GM13976 (cell line): Measurements from ENCODE around the gene WBP1.

Experiments
- DNase-seq: peaks from one replicate; pipeline ENCODE4 v3.0.0; 2012; ENCODE audit warnings: low spot score
- CTCF ChIP-seq: IDR thresholded peaks from 2 replicates; pipeline ENCODE4 v1.5.1; 2012; ENCODE audit warnings: borderline replicate concordance, mild to moderate bottlenecking; ENCODE audit not compliant: insufficient read depth; ENCODE audit errors: extremely low read depth, missing control alignments, control extremely low read depth
- in situ Hi-C: fragments of 300-500 bp; cut with MboI; formaldehyde crosslinking; loops from one replicate; pipeline ENCODE4 v1.12.0; 2022; ENCODE audit warnings: low sequenced_read_pairs, mixed read lengths, inconsistent platforms; ENCODE audit not compliant: unreplicated experiment

The WBP1 gene

GRCh38 chr2:74488643-74489481 lies 30.6 kb downstream of the WBP1 start:
- no peak for DNase-seq
- no peak for TF ChIP-seq CTCF
- in situ Hi-C loops = loop anchor here (10.0 to 25.0 kb wide), 2 partner anchors 106 to 373 kb away; no protein-coding TSS in a partner anchor

GRCh38 chr2:74489906-74490305 lies 31.7 kb downstream of the WBP1 start:
- TF ChIP-seq CTCF = no peak
- no peak for DNase-seq
- in situ Hi-C loops = loop anchor here (10.0 to 25.0 kb wide), 2 partner anchors 105 to 372 kb away; no protein-coding TSS in a partner anchor

- in situ Hi-C loops = loop anchor here (25.0 kb wide), 1 partner anchor 370 kb away; no protein-coding TSS in a partner anchor
- no peak for DNase-seq
- TF ChIP-seq CTCF = no peak
Observed at GRCh38 chr2:74491648-74492544, 33.7 kb downstream of the WBP1 start.

GRCh38 chr2:74493546-74493945 lies 35.3 kb downstream of the WBP1 start:
- DNase-seq = no peak
- in situ Hi-C loops = loop anchor here (25.0 kb wide), 1 partner anchor 369 kb away; no protein-coding TSS in a partner anchor
- no peak for TF ChIP-seq CTCF

GRCh38 chr2:74495440-74495839 lies 37.2 kb downstream of the WBP1 start:
- in situ Hi-C loops = loop anchor here (25.0 kb wide), 1 partner anchor 367 kb away; no protein-coding TSS in a partner anchor
- no peak for DNase-seq
- TF ChIP-seq CTCF = no peak

- TF ChIP-seq CTCF = no peak
- no peak for DNase-seq
- in situ Hi-C loops = loop anchor here (25.0 kb wide), 1 partner anchor 365 kb away; no protein-coding TSS in a partner anchor
Observed at GRCh38 chr2:74496997-74497776, 38.9 kb downstream of the WBP1 start.
